Muscle layer of duodenum (tissue), 2 donors: ENCODE results near the gene CAPZA1.

ENCODE experiments used
- H3K27ac ChIP-seq: one replicate; pipeline ENCODE4 v1.7.0; 2013; ENCODE audit warnings: mild to moderate bottlenecking, low read length
- H3K27me3 ChIP-seq: one replicate; pipeline ENCODE4 v1.7.0; 2013; ENCODE audit warnings: low read depth, mild to moderate bottlenecking, control low read depth, low read length
- H3K36me3 ChIP-seq, 2 donors: one replicate each; pipeline ENCODE4 v1.7.0; 2013; ENCODE audit warnings: low read length in 2 of 2, control low read depth in 1 of 2, mild to moderate bottlenecking in 1 of 2; ENCODE audit not compliant: insufficient read depth in 2 of 2, control insufficient read depth in 1 of 2
- H3K4me1 ChIP-seq, 2 donors: one replicate each; pipeline ENCODE4 v1.7.0; 2013; ENCODE audit warnings: low read length in 2 of 2, mild to moderate bottlenecking in 2 of 2, control low read depth in 1 of 2, moderate library complexity in 1 of 2; ENCODE audit not compliant: insufficient read depth in 2 of 2, control insufficient read depth in 1 of 2
- H3K4me3 ChIP-seq, 2 donors: one replicate each; pipeline ENCODE4 v1.7.0; 2013; ENCODE audit warnings: low read length in 2 of 2, low read depth in 1 of 2, mild to moderate bottlenecking in 1 of 2
- H3K9me3 ChIP-seq, 2 donors: one replicate each; pipeline ENCODE4 v1.7.0; 2013; ENCODE audit warnings: low read length in 2 of 2, control low read depth in 1 of 2, mild to moderate bottlenecking in 1 of 2; ENCODE audit not compliant: control insufficient read depth in 1 of 2
- donor health status: healthy.

The CAPZA1 gene

DNA sequence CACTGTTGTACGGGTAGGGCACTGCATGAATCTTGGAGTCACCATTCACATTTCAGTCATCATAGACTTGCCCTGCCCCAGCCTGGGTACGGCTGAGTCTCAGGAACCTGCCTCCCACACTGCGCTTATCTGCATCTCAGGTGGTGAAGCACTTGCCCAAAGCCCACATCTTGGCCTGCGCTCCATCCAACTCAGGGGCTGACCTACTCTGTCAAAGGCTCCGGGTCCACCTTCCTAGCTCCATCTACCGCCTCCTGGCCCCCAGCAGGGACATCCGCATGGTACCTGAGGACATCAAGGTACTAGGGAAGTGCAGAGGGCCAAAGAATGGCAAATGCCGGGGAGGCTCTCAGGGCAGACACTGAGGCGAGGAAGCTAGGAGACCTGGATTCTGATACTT lies 75.6 kb downstream of the CAPZA1 start:
- peaks cover 14 to 17% of the 10 kb centered on the region in 2 donors for H3K4me1 ChIP-seq
- no peaks in the 10 kb centered on the region for H3K9me3 ChIP-seq
- H3K27ac ChIP-seq: no peak overlapping the region
- H3K27me3 ChIP-seq: no peaks in the 10 kb centered on the region
- no peak overlapping the region for H3K4me3 ChIP-seq
- peaks cover 56 to 74% of the 10 kb centered on the region in 2 donors for H3K36me3 ChIP-seq

DNA sequence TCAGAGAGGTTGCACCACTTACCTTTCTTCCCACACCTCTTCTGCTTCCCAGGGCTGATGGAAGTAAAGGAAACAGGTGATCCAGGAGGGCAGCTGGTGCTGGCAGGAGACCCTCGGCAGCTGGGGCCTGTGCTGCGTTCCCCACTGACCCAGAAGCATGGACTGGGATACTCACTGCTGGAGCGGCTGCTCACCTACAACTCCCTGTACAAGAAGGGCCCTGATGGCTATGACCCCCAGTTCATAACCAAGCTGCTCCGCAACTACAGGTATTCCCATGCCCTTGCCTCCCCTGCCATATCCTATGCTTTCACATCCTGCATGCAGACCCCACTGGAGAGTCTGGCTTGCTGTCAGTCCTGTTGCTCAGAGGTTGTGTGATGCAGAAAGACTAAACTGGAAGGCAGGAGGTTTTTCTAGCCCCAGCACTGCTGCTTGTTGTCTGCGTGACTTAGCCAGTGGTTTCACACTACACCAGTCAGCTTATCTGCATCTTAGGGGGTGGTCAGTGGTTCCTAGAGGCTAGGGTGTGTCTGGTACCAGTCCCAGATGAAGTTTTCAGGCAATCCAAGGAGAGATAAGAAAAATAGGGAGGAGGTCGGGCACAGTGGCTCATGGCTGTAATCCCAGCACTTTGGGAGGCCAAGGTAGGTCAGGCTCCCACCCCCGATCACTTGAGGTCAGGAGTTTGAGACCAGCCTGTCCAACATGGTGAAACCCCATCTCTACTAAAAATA lies 77.1 kb downstream of the CAPZA1 start:
- H3K36me3 ChIP-seq: peaks cover 50 to 61% of the 10 kb centered on the region in 2 donors
- H3K4me3 ChIP-seq: no peak overlapping the region
- H3K4me1 ChIP-seq: peaks cover 28 to 32% of the 10 kb centered on the region in 2 donors
- H3K27me3 ChIP-seq: no peaks in the 10 kb centered on the region
- H3K27ac ChIP-seq: no peak overlapping the region
- H3K9me3 ChIP-seq: no peaks in the 10 kb centered on the region

DNA sequence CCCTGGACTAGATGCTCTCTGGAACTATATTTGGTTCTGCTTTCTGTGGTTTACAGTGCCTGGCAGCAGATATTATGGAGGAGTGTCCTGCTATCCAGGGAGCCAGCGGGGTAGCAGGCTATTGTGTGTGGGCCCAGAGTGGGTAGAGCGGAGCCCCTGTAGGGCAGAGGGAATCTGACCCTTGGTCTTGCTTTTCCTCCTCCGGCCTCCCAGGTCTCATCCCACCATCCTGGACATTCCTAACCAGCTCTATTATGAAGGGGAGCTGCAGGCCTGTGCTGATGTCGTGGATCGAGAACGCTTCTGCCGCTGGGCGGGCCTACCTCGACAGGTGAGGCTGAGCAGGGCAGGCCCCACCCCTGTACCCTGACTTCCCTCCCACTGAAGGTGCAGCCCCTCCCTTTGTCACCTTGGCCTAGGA lies 78.2 kb downstream of the CAPZA1 start:
- Histone ChIP-seq H3K27me3 (no peaks in the 10 kb centered on the region), H3K27ac (no peak overlapping the region), H3K36me3 (peaks cover 52 to 56% of the 10 kb centered on the region in 2 donors), H3K4me3 (no peak overlapping the region), H3K9me3 (no peaks in the 10 kb centered on the region), H3K4me1 (peaks cover 31 to 42% of the 10 kb centered on the region in 2 donors)

DNA sequence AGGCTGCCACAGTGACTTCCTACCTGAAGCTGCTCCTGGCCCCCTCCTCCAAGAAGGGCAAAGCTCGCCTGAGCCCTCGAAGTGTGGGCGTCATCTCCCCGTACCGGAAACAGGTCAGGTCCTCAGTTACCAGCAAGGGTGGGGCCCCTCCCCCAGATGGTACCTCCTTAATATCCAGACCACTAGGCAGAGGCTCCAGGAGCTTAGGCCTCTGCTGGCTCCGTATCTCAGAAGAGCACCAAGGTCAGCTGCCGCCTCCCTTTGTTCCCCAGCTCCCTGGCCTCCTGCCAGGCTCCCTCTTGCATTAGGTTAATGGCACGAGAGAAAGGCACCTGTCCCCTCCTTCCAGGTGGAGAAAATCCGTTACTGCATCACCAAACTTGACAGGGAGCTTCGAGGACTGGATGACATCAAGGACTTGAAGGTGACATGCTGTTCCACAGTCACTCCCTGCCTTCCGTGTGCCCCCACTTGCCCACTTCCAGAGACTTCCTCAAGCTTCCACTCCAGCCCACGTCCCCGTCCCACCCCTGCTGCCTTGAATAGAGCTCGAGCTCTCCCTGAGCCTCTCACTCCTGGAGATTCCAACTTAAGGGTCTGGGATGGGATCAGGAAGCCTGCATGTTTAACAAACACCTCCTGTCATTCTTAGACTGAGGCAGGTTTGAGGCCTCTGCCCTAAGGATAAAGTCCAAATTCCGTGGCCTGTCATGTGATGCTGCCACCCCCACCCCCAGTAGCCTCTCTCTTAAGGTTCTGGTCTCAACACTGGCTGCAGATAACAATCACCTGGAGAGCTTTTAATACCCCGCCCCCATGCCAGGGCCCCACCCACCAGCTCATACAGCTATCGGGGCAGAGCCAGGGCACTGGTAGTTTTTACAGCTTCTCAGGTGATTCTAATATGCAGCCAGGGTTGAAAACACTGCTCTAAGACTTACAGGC lies 79.0 kb downstream of the CAPZA1 start:
- no peaks in the 10 kb centered on the region for H3K9me3 ChIP-seq
- peaks cover 49 to 55% of the 10 kb centered on the region in 2 donors for H3K36me3 ChIP-seq
- peaks cover 36 to 45% of the 10 kb centered on the region in 2 donors for H3K4me1 ChIP-seq
- no peaks in the 10 kb centered on the region for H3K27me3 ChIP-seq
- peak overlapping the region; percentile 91 for H3K27ac ChIP-seq
- no peak overlapping the region for H3K4me3 ChIP-seq

DNA sequence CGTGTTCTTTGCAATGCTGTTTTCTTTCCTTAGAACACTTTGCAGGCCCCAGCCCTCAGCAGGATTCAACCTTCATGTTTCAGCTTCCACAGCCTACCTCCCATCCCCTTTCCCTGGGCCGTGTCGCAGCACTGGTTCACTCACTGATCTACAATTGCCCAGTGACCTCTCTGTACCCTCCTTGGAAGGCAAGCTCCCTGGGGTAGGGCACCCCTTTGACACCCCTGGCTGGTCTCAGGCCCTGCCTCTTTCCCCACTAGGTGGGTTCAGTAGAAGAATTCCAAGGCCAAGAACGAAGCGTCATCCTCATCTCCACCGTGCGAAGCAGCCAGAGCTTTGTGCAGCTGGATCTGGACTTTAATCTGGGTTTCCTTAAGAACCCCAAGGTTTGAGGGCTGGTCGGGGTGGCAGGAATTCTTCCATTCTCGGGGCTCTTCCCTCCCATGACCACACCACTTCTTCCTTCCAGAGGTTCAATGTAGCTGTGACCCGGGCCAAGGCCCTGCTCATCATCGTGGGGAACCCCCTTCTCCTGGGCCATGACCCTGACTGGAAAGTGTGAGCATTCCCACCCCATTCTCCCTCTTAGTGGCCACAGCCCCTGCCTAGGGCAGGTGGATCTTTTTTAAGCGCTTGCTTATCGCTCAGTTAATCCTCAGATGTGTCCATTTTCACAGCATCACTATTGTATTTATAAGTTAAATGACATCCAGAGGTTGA lies 80.0 kb downstream of the CAPZA1 start:
- H3K27me3 ChIP-seq: no peaks in the 10 kb centered on the region
- H3K36me3 ChIP-seq: peaks cover 49 to 50% of the 10 kb centered on the region in 2 donors
- peaks cover 46 to 53% of the 10 kb centered on the region in 2 donors for H3K4me1 ChIP-seq
- H3K9me3 ChIP-seq: no peaks in the 10 kb centered on the region
- H3K27ac ChIP-seq: peak overlapping the region; percentile 91
- H3K4me3 ChIP-seq: no peak overlapping the region

DNA sequence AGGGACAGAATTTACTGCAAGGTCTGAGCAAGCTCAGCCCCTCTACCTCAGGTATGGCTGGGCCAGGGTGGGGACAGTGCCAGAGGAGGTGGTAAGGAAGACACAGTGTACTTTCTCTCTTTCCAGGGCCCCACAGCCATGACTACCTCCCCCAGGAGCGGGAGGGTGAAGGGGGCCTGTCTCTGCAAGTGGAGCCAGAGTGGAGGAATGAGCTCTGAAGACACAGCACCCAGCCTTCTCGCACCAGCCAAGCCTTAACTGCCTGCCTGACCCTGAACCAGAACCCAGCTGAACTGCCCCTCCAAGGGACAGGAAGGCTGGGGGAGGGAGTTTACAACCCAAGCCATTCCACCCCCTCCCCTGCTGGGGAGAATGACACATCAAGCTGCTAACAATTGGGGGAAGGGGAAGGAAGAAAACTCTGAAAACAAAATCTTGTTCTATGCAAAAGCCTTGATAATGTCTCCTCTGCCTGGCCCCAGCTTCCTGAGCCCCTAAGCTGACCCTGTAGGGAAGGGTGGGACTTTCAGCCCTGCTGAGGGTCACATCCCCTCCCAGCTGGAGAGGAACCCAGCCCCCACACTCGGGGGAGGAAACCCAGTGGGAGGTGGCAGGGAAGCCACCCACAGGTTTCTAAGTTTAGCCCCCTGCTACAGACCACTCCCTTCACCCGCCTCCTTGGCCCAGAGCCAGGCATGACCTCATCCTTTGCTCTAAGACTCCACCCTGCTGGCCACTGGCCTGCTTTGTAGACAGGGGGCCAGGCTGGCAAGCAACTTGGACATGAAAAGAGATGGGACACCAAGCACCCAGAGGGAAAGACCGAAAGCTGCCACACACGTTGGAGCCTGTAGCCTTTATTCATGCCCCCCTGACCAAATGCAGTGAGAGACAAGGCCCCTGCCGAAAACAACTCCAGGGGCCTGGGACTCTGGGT lies 80.9 kb downstream of the CAPZA1 start:
- no peaks in the 10 kb centered on the region for H3K27me3 ChIP-seq
- no peak overlapping the region for H3K4me3 ChIP-seq
- peaks cover 40% of the 10 kb centered on the region in 2 donors for H3K36me3 ChIP-seq
- H3K27ac ChIP-seq: peak overlapping the region; percentile 91
- H3K4me1 ChIP-seq: peaks cover 51 to 57% of the 10 kb centered on the region in 2 donors
- H3K9me3 ChIP-seq: no peaks in the 10 kb centered on the region

DNA sequence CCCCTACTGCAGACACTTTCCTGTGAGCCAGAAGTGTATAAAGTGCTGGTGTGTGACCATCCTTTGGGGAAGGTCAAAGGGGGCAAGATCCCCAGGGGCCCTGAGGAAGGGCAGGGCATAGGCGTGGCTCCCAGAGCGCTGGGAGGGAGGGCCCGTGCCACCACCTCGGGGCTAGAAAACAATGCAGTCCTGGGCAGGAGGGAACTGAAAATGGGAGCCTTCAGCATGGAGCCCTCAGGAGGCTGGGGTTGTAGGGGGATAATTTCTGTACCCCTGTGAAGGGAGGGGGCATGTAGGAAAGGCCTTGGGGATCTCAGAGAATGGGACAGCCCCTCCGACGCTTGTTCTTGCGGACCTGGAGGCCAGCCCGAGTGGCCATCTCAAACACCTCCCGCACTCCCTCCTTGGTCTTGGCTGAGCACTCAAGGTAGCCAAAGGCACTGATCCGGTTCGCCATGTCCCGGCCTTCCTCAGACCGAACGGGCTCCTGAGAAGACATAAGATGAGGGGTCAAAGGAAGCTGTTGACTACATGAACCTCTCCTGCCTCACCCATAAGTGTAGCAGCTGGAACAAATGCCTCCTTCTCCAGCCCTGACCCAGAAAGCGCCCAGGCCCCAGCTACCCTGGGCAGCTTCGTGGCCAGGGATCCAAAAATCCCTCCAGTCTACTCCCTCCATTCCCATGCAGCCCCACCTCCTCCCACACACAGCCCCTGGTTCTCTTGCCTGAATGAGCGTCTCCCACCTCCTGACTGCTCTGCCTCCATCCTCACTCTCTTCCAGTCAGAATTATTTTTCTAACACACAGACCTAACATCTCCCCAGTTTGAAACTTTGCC lies 81.8 kb downstream of the CAPZA1 start:
- peaks cover 56 to 57% of the 10 kb centered on the region in 2 donors for H3K4me1 ChIP-seq

DNA sequence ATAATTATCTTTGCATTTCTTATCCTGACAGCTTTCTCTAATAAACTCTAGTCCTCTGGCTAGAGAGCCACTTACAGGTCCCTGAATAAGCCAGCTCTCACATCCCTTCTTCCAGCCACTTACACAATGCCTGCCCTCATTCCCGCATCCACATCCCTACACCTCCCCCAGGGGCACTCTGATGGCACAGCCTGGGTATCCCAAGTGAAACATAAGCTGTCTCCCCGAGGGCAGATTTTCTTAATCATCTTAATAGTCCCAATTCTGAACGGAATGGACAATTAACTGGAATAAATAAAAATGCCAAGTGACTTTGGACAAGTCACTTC lies 82.4 kb downstream of the CAPZA1 start:
- H3K36me3 ChIP-seq: peaks cover 27 to 31% of the 10 kb centered on the region in 2 donors
- H3K27me3 ChIP-seq: no peaks in the 10 kb centered on the region
- H3K27ac ChIP-seq: peak overlapping the region; percentile 91
- H3K9me3 ChIP-seq: no peaks in the 10 kb centered on the region
- no peak overlapping the region for H3K4me3 ChIP-seq
- H3K4me1 ChIP-seq: peaks cover 56 to 57% of the 10 kb centered on the region in 2 donors

More for the DNA sequence above, 81.8 kb downstream of the CAPZA1 start:
- H3K27ac ChIP-seq: peak overlapping the region; percentile 91
- no peaks in the 10 kb centered on the region for H3K9me3 ChIP-seq
- H3K4me3 ChIP-seq: no peak overlapping the region
- H3K36me3 ChIP-seq: peaks cover 33 to 36% of the 10 kb centered on the region in 2 donors
- H3K27me3 ChIP-seq: no peaks in the 10 kb centered on the region

DNA sequence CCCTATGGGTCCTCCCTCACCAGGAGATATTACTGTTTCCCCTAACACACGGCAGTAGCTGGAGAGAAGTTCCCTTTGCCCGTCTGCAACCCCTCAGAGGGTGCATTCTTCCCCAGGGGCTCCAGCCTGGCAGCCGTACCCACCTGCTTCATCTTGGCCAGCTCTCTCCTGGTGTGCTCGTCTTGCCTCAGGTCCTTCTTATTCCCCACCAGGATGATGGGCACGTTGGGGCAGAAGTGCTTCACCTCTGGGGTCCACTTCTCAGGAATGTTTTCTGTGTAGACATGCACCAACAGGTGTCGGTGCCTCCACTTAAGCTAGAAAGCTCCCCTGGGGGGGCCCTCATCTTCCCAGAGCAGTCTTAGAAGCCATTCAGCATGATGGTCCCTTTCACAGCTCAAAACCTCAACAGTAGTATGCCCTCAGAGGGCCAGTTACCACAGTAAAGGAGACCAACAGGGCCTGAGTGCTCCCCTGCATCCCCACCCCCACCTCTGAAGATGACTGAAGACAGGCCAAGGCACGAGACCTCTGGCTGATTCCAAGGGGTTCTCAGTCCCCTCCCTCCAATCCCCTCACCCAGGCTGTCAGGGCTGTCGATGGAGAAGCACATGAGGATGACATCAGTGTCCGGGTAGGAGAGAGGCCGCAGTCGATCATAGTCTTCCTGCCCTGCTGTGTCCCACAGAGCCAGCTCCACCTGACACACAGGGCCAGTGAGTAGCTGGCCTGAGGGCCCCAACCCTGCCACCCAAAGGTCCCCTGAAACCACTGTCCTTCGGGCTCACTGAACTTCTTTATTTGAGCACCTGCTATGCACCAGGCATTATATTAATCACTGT lies 83.0 kb downstream of the CAPZA1 start:
- H3K36me3 ChIP-seq: peaks cover 27 to 28% of the 10 kb centered on the region in 2 donors
- H3K27ac ChIP-seq: peak overlapping the region; percentile 91
- H3K4me3 ChIP-seq: no peak overlapping the region
- peaks cover 56 to 61% of the 10 kb centered on the region in 2 donors for H3K4me1 ChIP-seq
- no peaks in the 10 kb centered on the region for H3K27me3 ChIP-seq
- no peaks in the 10 kb centered on the region for H3K9me3 ChIP-seq
